Vagina (tissue), 2 donors: ENCODE results near the gene SEC14L5. TPM values are rescaled to one million over a fixed set of nuclear protein-coding genes. Genes with fewer than 3 reads are reported as not detected.

Experiments used
- DNase-seq, 2 donors: peaks; one replicate each; pipeline ENCODE4 v3.0.0-alpha.2; 2017; ENCODE audit errors: extremely low spot score in 2 of 2
- H3K27ac ChIP-seq: fragments of 200-600 bp; sonication (generic); one replicate; pipeline ENCODE4 v1.5.1; 2019
- H3K27me3 ChIP-seq: fragments of 200-600 bp; sonication (generic); one replicate; pipeline ENCODE4 v1.5.1; 2019
- H3K36me3 ChIP-seq, 2 donors: fragments of 200-600 bp; sonication (generic); one replicate each; pipeline ENCODE4 v1.5.1; 2017 to 2019
- H3K4me1 ChIP-seq: fragments of 200-600 bp; sonication (generic); one replicate; pipeline ENCODE4 v1.5.1; 2019
- H3K4me3 ChIP-seq, 2 donors: fragments of 200-600 bp; sonication (generic); 1 replicate in 1 of 2; 2 replicates in 1 of 2; pipeline ENCODE4 v1.5.1; 2016 to 2019
- H3K9me3 ChIP-seq: fragments of 200-600 bp; sonication (generic); one replicate; pipeline ENCODE4 v1.5.1; 2019
- CTCF ChIP-seq, 3 experiments: fragments of 450-650 bp in 2 of 3; fragments of 200-600 bp in 1 of 3; sonication (generic) in 1 of 3; IDR thresholded peaks; one replicate each; pipeline ENCODE4 v1.5.1; 2017 to 2019; ENCODE audit warnings: antibody characterized with exemption in 3 of 3, mild to moderate bottlenecking in 2 of 3, moderate library complexity in 2 of 3
- POLR2A ChIP-seq, 2 donors: fragments of 450-650 bp; IDR thresholded peaks; one replicate each; pipeline ENCODE4 v1.6.1; 2017; ENCODE audit warnings: antibody characterized with exemption in 2 of 2, mild to moderate bottlenecking in 2 of 2, moderate library complexity in 2 of 2
- POLR2AphosphoS5 ChIP-seq, 2 donors: sonication (generic); formaldehyde crosslinking; IDR thresholded peaks; one replicate each; pipeline ENCODE4 v1.9.0; 2017; ENCODE audit warnings: antibody characterized with exemption in 2 of 2, mild to moderate bottlenecking in 2 of 2, low read depth in 1 of 2; ENCODE audit not compliant: insufficient read depth in 1 of 2
- intact Hi-C: fragments of 100-400 bp; cut with DNase I; formaldehyde crosslinking; loops from one replicate; pipeline ENCODE4 v1.15.1; 2023
- total RNA-seq: library from RNA; depleted of rRNA; stranded (reverse); fragments of >200 nt; gene quantifications from one replicate; pipeline ENCODE4 v1.2.3, GENCODE V29; 2016

Gene SEC14L5
- total RNA-seq, 1 donor from 2014 or later, result 0.49 TPM

GRCh38 chr16:5022521-5022920, 64.4 kb downstream of the SEC14L5 start:
- intact Hi-C loops, result no loop called here
- Histone ChIP-seq H3K4me3 (no peak overlapping the region), H3K27ac (no peak overlapping the region), H3K36me3 (no peaks in the 10 kb centered on the region), H3K4me1 (no peaks in the 10 kb centered on the region), H3K27me3 (no peaks in the 10 kb centered on the region), H3K9me3 (no peaks in the 10 kb centered on the region)
- no peak for DNase-seq
- no peak for TF ChIP-seq POLR2A (IDR thresholded peaks at IDR 0.05)
- TF ChIP-seq CTCF (IDR thresholded peaks at IDR 0.05), result no peak
- TF ChIP-seq POLR2AphosphoS5 (IDR thresholded peaks at IDR 0.05; ENCODE audit: insufficient read depth in 1 of 2, low read depth in 1 of 2), result no peak

- no peaks in the 10 kb centered on the region for H3K4me1 ChIP-seq
- peaks cover 0 to under 1% of the 10 kb centered on the region in 2 donors for H3K36me3 ChIP-seq
- intact Hi-C loops, result no loop called here
- no peaks in the 10 kb centered on the region for H3K9me3 ChIP-seq
- no peak overlapping the region for H3K27ac ChIP-seq
- no peak overlapping the region for H3K4me3 ChIP-seq
- TF ChIP-seq CTCF (IDR thresholded peaks at IDR 0.05), result no peak
- TF ChIP-seq POLR2A (IDR thresholded peaks at IDR 0.05), result no peak
- no peak for TF ChIP-seq POLR2AphosphoS5 (IDR thresholded peaks at IDR 0.05; ENCODE audit: insufficient read depth in 1 of 2, low read depth in 1 of 2)
- no peak for DNase-seq
- H3K27me3 ChIP-seq, result no peaks in the 10 kb centered on the region
These were observed 66.5 kb downstream of the SEC14L5 start for GRCh38 chr16:5024632-5025031.

- intact Hi-C loops, result no loop called here
- no peak for DNase-seq
- H3K36me3 ChIP-seq, result peaks cover 0 to 5% of the 10 kb centered on the region in 2 donors
- H3K27me3 ChIP-seq, result no peaks in the 10 kb centered on the region
- H3K4me1 ChIP-seq, result no peaks in the 10 kb centered on the region
- no peaks in the 10 kb centered on the region for H3K9me3 ChIP-seq
- TF ChIP-seq POLR2A (IDR thresholded peaks at IDR 0.05) (no peak), CTCF (IDR thresholded peaks at IDR 0.05) (no peak), POLR2AphosphoS5 (IDR thresholded peaks at IDR 0.05; ENCODE audit: insufficient read depth in 1 of 2, low read depth in 1 of 2) (no peak)
- H3K4me3 ChIP-seq, result no peak overlapping the region
- H3K27ac ChIP-seq, result no peak overlapping the region
These were observed 67.1 kb downstream of the SEC14L5 start for GRCh38 chr16:5025171-5025632.

GRCh38 chr16:5026664-5027063, 68.5 kb downstream of the SEC14L5 start:
- intact Hi-C loops, result no loop called here
- no peak for DNase-seq
- peaks cover 0 to 5% of the 10 kb centered on the region in 2 donors for H3K36me3 ChIP-seq

More at GRCh38 chr16:5026664-5027063, 68.5 kb downstream of the SEC14L5 start:
- TF ChIP-seq CTCF (IDR thresholded peaks at IDR 0.05) (no peak), POLR2AphosphoS5 (IDR thresholded peaks at IDR 0.05; ENCODE audit: insufficient read depth in 1 of 2, low read depth in 1 of 2) (no peak), POLR2A (IDR thresholded peaks at IDR 0.05) (no peak)
- Histone ChIP-seq H3K4me1 (no peaks in the 10 kb centered on the region), H3K9me3 (no peaks in the 10 kb centered on the region), H3K27me3 (no peaks in the 10 kb centered on the region), H3K4me3 (no peak overlapping the region), H3K27ac (no peak overlapping the region)
